ENCODE measurements around the gene CCL27. TPM values are rescaled to one million over a fixed set of nuclear protein-coding genes. Genes with fewer than 3 reads are reported as not detected.

The CCL27 gene
- polyA plus RNA-seq, 2 of the 4 experiments (the other 2 are of a cell fraction) = 0.22 to 0.27 TPM

GRCh38 chr9:34675048-34675714 is 12.7 kb upstream of the CCL27 start:
- FAIRE-seq (no peak), ATAC-seq (peak; percentile 93 to 99), DNase-seq (ENCODE audit: low read depth in 1 of 2, low spot score in 1 of 2) (peak; percentile 79 to 84)
- no peak overlapping the region for H3K27ac ChIP-seq
- WGBS (ENCODE audit: missing lambda C conversion rate) = 21% methylated on average over 10 of the region's 10 CpGs
- TF ChIP-seq SMC3 (IDR thresholded peaks at IDR 0.05) = peak; percentile 47; the same call in 2 of the 3 replicates
- TF ChIP-seq NPAS2 (CRISPR knock-in tag; IDR thresholded peaks at IDR 0.05; ENCODE audit: borderline replicate concordance) = no peak
- TF ChIP-seq CHD2 (IDR thresholded peaks at IDR 0.05; ENCODE audit: low read length, partially characterized antibody) = no peak
- TF ChIP-seq HES2 (IDR thresholded peaks at IDR 0.05) = no peak
- TF ChIP-seq, protein P1, sequence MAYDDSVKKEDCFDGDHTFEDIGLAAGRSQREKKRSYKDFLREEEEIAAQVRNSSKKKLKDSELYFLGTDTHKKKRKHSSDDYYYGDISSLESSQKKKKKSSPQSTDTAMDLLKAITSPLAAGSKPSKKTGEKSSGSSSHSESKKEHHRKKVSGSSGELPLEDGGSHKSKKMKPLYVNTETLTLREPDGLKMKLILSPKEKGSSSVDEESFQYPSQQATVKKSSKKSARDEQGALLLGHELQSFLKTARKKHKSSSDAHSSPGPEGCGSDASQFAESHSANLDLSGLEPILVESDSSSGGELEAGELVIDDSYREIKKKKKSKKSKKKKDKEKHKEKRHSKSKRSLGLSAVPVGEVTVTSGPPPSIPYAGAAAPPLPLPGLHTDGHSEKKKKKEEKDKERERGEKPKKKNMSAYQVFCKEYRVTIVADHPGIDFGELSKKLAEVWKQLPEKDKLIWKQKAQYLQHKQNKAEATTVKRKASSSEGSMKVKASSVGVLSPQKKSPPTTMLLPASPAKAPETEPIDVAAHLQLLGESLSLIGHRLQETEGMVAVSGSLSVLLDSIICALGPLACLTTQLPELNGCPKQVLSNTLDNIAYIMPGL (CRISPR knock-in tag; IDR thresholded peaks at IDR 0.05; ENCODE audit: borderline replicate concordance) = no peak
- TF ChIP-seq, protein P2, sequence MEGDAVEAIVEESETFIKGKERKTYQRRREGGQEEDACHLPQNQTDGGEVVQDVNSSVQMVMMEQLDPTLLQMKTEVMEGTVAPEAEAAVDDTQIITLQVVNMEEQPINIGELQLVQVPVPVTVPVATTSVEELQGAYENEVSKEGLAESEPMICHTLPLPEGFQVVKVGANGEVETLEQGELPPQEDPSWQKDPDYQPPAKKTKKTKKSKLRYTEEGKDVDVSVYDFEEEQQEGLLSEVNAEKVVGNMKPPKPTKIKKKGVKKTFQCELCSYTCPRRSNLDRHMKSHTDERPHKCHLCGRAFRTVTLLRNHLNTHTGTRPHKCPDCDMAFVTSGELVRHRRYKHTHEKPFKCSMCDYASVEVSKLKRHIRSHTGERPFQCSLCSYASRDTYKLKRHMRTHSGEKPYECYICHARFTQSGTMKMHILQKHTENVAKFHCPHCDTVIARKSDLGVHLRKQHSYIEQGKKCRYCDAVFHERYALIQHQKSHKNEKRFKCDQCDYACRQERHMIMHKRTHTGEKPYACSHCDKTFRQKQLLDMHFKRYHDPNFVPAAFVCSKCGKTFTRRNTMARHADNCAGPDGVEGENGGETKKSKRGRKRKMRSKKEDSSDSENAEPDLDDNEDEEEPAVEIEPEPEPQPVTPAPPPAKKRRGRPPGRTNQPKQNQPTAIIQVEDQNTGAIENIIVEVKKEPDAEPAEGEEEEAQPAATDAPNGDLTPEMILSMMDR (IDR thresholded peaks at IDR 0.05) = peak; percentile 79
- TF ChIP-seq POLR2A (IDR thresholded peaks at IDR 0.05; ENCODE audit: low read length) = no peak
- no peak for TF ChIP-seq SREBF2 (IDR thresholded peaks at IDR 0.05)
- no peak for TF ChIP-seq BHLHE40 (IDR thresholded peaks at IDR 0.05; ENCODE audit: low read depth, low read length)
- TF ChIP-seq, protein P3, sequence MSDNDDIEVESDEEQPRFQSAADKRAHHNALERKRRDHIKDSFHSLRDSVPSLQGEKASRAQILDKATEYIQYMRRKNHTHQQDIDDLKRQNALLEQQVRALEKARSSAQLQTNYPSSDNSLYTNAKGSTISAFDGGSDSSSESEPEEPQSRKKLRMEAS (IDR thresholded peaks at IDR 0.05) = 0 out of 2 replicates have a peak, but pooled peaks have one; percentile 23
- TF ChIP-seq HOXB5 (CRISPR knock-in tag; IDR thresholded peaks at IDR 0.05) = no peak
- peak; percentile 70 to 88 for TF ChIP-seq RAD21 (conservative IDR thresholded peaks at IDR 0.05 in 1 of 2, IDR thresholded peaks at IDR 0.05 in 1 of 2)
- ChIA-PET CTCF (interaction anchor here (0.7 to 4.7 kb wide), 14 partner anchors 9 to 322 kb away, joined by 3 to 65 read pairs (median 4); partner anchors contain the start of genes CCL21, CCL27, GALT and IL11RA), POLR2A (no interaction called here)
- H3K4me1 ChIP-seq = no peaks in the 10 kb centered on the region
- H3K9me3 ChIP-seq = no peaks in the 10 kb centered on the region
- no peak overlapping the region for H3K4me3 ChIP-seq
- H3K4me2 ChIP-seq = no peak overlapping the region

DNA sequence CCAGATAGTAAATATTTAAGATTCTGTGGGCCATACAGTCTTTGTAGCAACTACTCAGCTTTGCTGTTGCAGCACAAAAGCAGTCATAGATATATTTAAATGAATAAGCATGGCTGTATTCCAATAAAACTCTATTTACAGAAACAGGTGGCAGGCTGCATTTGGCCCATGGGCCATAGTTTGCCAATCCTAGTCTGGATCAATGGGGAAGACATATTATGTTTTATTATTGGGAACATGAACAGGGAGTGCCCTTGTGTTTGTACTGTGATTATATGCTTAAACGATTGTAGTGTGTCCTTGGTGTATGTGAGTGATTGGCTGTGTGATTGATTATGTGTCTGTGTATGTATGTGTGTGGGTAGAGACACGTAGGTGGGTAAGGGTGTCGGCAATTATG is 12.0 kb upstream of the CCL27 start:
- FAIRE-seq (no peak), DNase-seq (ENCODE audit: low read depth in 1 of 2, low spot score in 1 of 2) (no peak), ATAC-seq (no peak)
- Histone ChIP-seq H3K27ac (no peak overlapping the region), H3K4me1 (no peaks in the 10 kb centered on the region), H3K4me3 (no peak overlapping the region), H3K9me3 (0 out of 3 replicates have a peak, but pooled peaks cover 4% of the 10 kb centered on the region), H3K4me2 (no peak overlapping the region)
- WGBS (ENCODE audit: missing lambda C conversion rate) = 65% methylated on average over 3 of the region's 3 CpGs
- TF ChIP-seq EHF (CRISPR knock-in tag; IDR thresholded peaks at IDR 0.05) = no peak
- TF ChIP-seq, protein P4, sequence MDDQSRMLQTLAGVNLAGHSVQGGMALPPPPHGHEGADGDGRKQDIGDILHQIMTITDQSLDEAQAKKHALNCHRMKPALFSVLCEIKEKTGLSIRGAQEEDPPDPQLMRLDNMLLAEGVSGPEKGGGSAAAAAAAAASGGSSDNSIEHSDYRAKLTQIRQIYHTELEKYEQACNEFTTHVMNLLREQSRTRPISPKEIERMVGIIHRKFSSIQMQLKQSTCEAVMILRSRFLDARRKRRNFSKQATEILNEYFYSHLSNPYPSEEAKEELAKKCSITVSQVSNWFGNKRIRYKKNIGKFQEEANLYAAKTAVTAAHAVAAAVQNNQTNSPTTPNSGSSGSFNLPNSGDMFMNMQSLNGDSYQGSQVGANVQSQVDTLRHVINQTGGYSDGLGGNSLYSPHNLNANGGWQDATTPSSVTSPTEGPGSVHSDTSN (IDR thresholded peaks at IDR 0.05) = no peak
- ChIA-PET CTCF (interaction anchor here (0.8 to 4.7 kb wide), 9 partner anchors 8 to 225 kb away, joined by 3 to 65 read pairs (median 4); partner anchors contain the start of gene CCL21), POLR2A (no interaction called here)

DNA sequence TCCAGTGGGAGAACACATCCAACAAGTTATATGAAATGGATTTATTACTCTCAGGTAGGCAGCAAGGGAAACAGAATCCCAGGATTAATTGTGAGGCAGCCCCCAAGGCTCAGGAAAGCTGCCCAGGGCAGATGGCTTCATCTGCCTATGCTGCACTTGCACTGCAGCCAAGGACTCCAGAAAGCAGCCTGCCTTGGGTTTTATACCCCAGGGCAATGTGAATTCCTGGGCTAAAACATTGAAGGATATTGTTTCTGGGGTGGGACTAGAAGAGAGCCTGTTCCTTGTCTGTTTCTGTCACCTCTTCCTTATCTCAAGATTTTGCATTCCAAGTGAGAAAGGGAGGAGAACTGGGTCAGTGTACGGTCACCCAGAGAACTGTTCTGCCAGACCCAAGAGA is 8.8 kb upstream of the CCL27 start:
- FAIRE-seq = no peak
- no peak for TF ChIP-seq KDM5A (IDR thresholded peaks at IDR 0.05)
- TF ChIP-seq HOXB13 (CRISPR knock-in tag; IDR thresholded peaks at IDR 0.05; ENCODE audit: low read depth) = no peak
- no peak for TF ChIP-seq HES2 (IDR thresholded peaks at IDR 0.05)
- H3K27ac ChIP-seq = no peak overlapping the region
- no peak overlapping the region for H3K4me3 ChIP-seq
- ChIA-PET POLR2A (no interaction called here), CTCF (interaction anchor here (0.6 to 3.8 kb wide), 4 partner anchors 10 to 974 kb away, joined by 3 to 23 read pairs (median 8); no protein-coding TSS in a partner anchor)
- DNase-seq (ENCODE audit: low read depth in 1 of 2, low spot score in 1 of 2) = no peak
- ATAC-seq = no peak
- H3K4me2 ChIP-seq = no peak overlapping the region
- no peaks in the 10 kb centered on the region for H3K4me1 ChIP-seq
- WGBS (ENCODE audit: missing lambda C conversion rate) = 86% methylated on average over 1 of the region's 1 CpG
- H3K9me3 ChIP-seq = 0 out of 3 replicates have a peak, but pooled peaks cover 4% of the 10 kb centered on the region
